Hepatocyte (in vitro differentiated cells): ENCODE measurements around the gene KIF5C.

Experiments
- CTCF ChIP-seq: fragments of 200-600 bp; sonication (generic); IDR thresholded peaks from 2 replicates; pipeline ENCODE4 v1.5.1; 2016; ENCODE audit warnings: antibody characterized with exemption, mild to moderate bottlenecking; ENCODE audit not compliant: poor library complexity
- EZH2phosphoT487 ChIP-seq: fragments of 200-600 bp; sonication (generic); IDR thresholded peaks from one replicate; pipeline ENCODE4 v1.6.1; 2018; ENCODE audit warnings: antibody characterized with exemption, mild to moderate bottlenecking, low read depth, moderate library complexity; ENCODE audit not compliant: unreplicated experiment, severe bottlenecking

GRCh38 chr2:148949348-148949747, 74.3 kb downstream of the KIF5C start:
- TF ChIP-seq CTCF, result no peak
- no peak for TF ChIP-seq EZH2phosphoT487
